HCT116 (cell line): ENCODE measurements around the gene CCS. TPM values are rescaled to one million over a fixed set of nuclear protein-coding genes. Genes with fewer than 3 reads are reported as not detected.

Experiments
- ATAC-seq: fragments of 200-7000 bp; cut with Tn5 transposase; 2 replicates; pipeline ENCODE4 v1.9.1; 2020; ENCODE audit warnings: mild to moderate bottlenecking, moderate library complexity
- BruUV-seq: library from RNA; stranded (reverse); fragments of 400-500 nt; replicated peaks from 2 replicates; lab custom pipeline; 2021; lab: Mats Ljungman, UMichigan
- CTCF ChIA-PET: fragments of 300-600 bp; sonication (Branson Sonifier 250); formaldehyde crosslinking; loops from one replicate; lab custom pipeline; 2021; ENCODE audit warnings: antibody characterized with exemption; lab: Charles Lee
- POLR2A ChIA-PET: fragments of 300-600, 350-600 bp; sonication (Branson Sonifier 250); formaldehyde crosslinking; loops from one replicate; lab custom pipeline; 2021; ENCODE audit warnings: antibody characterized with exemption; lab: Charles Lee
- RAD21 ChIA-PET, 2 experiments: fragments of 300-600 bp; sonication (Branson Sonifier 250); formaldehyde crosslinking; loops; one replicate each; lab custom pipeline; 2023; ENCODE audit warnings: low total read pairs in 2 of 2; ENCODE audit not compliant: uncharacterized antibody in 2 of 2, unreplicated experiment in 2 of 2, low non-redundant PET in 1 of 2; lab: Charles Lee
- DNase-seq: peaks from one replicate; pipeline ENCODE4 v3.0.0-alpha.2; 2010; ENCODE audit warnings: low read depth, low spot score
- H2AFZ ChIP-seq: fragments of 200-600 bp; shearing (Covaris generic), sonication (generic); 2 replicates; pipeline ENCODE4 v1.6.1; 2017; ENCODE audit warnings: low read depth, mixed run types, mixed read lengths, antibody characterized with exemption, low read length; ENCODE audit not compliant: poor library complexity, severe bottlenecking
- H3K27ac ChIP-seq: 2 replicates; pipeline ENCODE4 v1.5.1; 2012; ENCODE audit warnings: low read depth, low read length
- H3K27me3 ChIP-seq: fragments of 200-600 bp; sonication (generic); 2 replicates; pipeline ENCODE4 v1.6.1; 2016; ENCODE audit warnings: mixed run types, low read length, mixed read lengths; ENCODE audit not compliant: insufficient read depth
- H3K36me3 ChIP-seq, 2 experiments: fragments of 200-500 bp in 1 of 2; fragments of 200-600 bp in 1 of 2; sonication (Bioruptor generic) in 1 of 2; sonication (generic) in 1 of 2; 2 replicates each; pipeline versions ENCODE4 v1.5.1 to v1.6.1; 2014 to 2016; ENCODE audit warnings: low read length in 2 of 2, inconsistent platforms in 1 of 2, mixed read lengths in 1 of 2, mixed run types in 1 of 2; ENCODE audit not compliant: insufficient read depth in 2 of 2, control insufficient read depth in 1 of 2
- H3K4me1 ChIP-seq, 2 experiments: fragments of 200-600 bp in 1 of 2; sonication (generic) in 1 of 2; 2 replicates each; pipeline versions ENCODE4 v1.5.1 to v1.6.1; 2012 to 2017; ENCODE audit warnings: low read length in 2 of 2, inconsistent platforms in 1 of 2, mild to moderate bottlenecking in 1 of 2, mixed read lengths in 1 of 2, mixed run types in 1 of 2, moderate library complexity in 1 of 2; ENCODE audit not compliant: insufficient read depth in 2 of 2, control insufficient read depth in 1 of 2
- H3K4me2 ChIP-seq: fragments of 200-600 bp; sonication (generic); 2 replicates; pipeline ENCODE4 v1.6.1; 2017; ENCODE audit warnings: mixed run types, low read length, mixed read lengths
- H3K4me3 ChIP-seq, 2 experiments: fragments of 200-600 bp in 1 of 2; sonication (generic) in 1 of 2; replicated peaks in 1 of 2; 2 replicates each; pipeline ENCODE4 v1.5.1; 2011 to 2016; ENCODE audit warnings: low read length in 2 of 2, control low read depth in 1 of 2, low read depth in 1 of 2, mild to moderate bottlenecking in 1 of 2, mixed read lengths in 1 of 2, mixed run types in 1 of 2
- H3K79me2 ChIP-seq: fragments of 200-600 bp; sonication (generic); 2 replicates; pipeline ENCODE4 v1.6.1; 2017; ENCODE audit warnings: mild to moderate bottlenecking, mixed run types, low read length, moderate library complexity, mixed read lengths; ENCODE audit not compliant: insufficient read depth
- H3K9ac ChIP-seq: fragments of 200-600 bp; sonication (generic); 2 replicates; pipeline ENCODE4 v1.6.1; 2016; ENCODE audit warnings: low read length, mixed read lengths
- H3K9me2 ChIP-seq: fragments of 200-600 bp; sonication (generic), shearing (Covaris generic); 2 replicates; pipeline ENCODE4 v1.6.1; 2017; ENCODE audit warnings: mixed run types, mild to moderate bottlenecking, moderate library complexity; ENCODE audit not compliant: insufficient read depth
- H3K9me3 ChIP-seq, 2 experiments: fragments of 200-500 bp in 1 of 2; fragments of 200-600 bp in 1 of 2; sonication (Bioruptor generic) in 1 of 2; sonication (generic) in 1 of 2; 2 replicates each; pipeline ENCODE4 v1.6.1; 2014 to 2017; ENCODE audit warnings: low read length in 2 of 2, mixed read lengths in 2 of 2, inconsistent platforms in 1 of 2, low read depth in 1 of 2, mild to moderate bottlenecking in 1 of 2, mixed run types in 1 of 2, moderate library complexity in 1 of 2; ENCODE audit not compliant: control insufficient read depth in 1 of 2, insufficient read depth in 1 of 2
- H4K20me1 ChIP-seq: fragments of 200-600 bp; sonication (generic), shearing (Covaris generic); 2 replicates; pipeline ENCODE4 v1.6.1; 2017; ENCODE audit warnings: mixed run types, mild to moderate bottlenecking, moderate library complexity; ENCODE audit not compliant: insufficient read depth
- EZH2 ChIP-seq: fragments of 200-600 bp; sonication (generic); IDR thresholded peaks from 2 replicates; pipeline ENCODE4 v1.6.1; 2017; ENCODE audit warnings: antibody characterized with exemption, mixed run types
- JUND ChIP-seq: IDR thresholded peaks from 2 replicates; pipeline ENCODE4 v1.6.1; 2012
- POLR2A ChIP-seq: IDR thresholded peaks from 2 replicates; pipeline ENCODE4 v1.7.0; 2011; ENCODE audit warnings: borderline replicate concordance; ENCODE audit not compliant: insufficient read depth, insufficient read length; ENCODE audit errors: extremely low read depth
- REST ChIP-seq: IDR thresholded peaks from 2 replicates; pipeline ENCODE4 v1.6.1; 2012; ENCODE audit warnings: low read depth
- SP1 ChIP-seq: IDR thresholded peaks from 2 replicates; pipeline ENCODE4 v1.6.1; 2012; ENCODE audit warnings: low read depth
- SRF ChIP-seq: IDR thresholded peaks from 2 replicates; pipeline ENCODE4 v1.6.1; 2012; ENCODE audit warnings: low read depth
- TCF7L2 ChIP-seq: IDR thresholded peaks from 2 replicates; pipeline ENCODE4 v1.7.0; 2011; ENCODE audit warnings: borderline replicate concordance, inconsistent platforms; ENCODE audit not compliant: insufficient read depth, insufficient read length; ENCODE audit errors: extremely low read depth
- intact Hi-C: fragments of 100-400 bp; cut with micrococcal nuclease; formaldehyde crosslinking; loops from 2 replicates; pipeline ENCODE4 v1.10.0; 2022
- total RNA-seq: library from RNA; stranded (reverse); gene quantifications from one replicate; pipeline ENCODE4 v1.2.1, GENCODE V29; 2021; ENCODE audit not compliant: unreplicated experiment
- TF ChIP-seq, protein P1 (sequence below), 3 experiments: fragments of 200-600 bp in 1 of 3; sonication (generic) in 1 of 3; IDR thresholded peaks in 2 of 3; conservative IDR thresholded peaks in 1 of 3; 2 replicates each; pipeline ENCODE4 v1.5.1; 2012 to 2017; ENCODE audit warnings: low read depth in 2 of 3, low read length in 2 of 3, antibody characterized with exemption in 1 of 3, borderline replicate concordance in 1 of 3, control low read depth in 1 of 3, mild to moderate bottlenecking in 1 of 3, mixed read lengths in 1 of 3, mixed run types in 1 of 3, moderate library complexity in 1 of 3; ENCODE audit not compliant: insufficient read depth in 1 of 3

The CCS gene
- total RNA-seq, 1 experiment from 2014 or later, result 40.6 TPM

- Histone ChIP-seq H3K36me3 (no peaks in the 10 kb centered on the region), H3K9me2 (no peaks in the 10 kb centered on the region), H2AFZ (no peak overlapping the region), H3K27ac (no peak overlapping the region), H3K79me2 (no peaks in the 10 kb centered on the region), H3K4me2 (no peak overlapping the region), H4K20me1 (no peaks in the 10 kb centered on the region), H3K4me1 (no peaks in the 10 kb centered on the region), H3K27me3 (no peaks in the 10 kb centered on the region), H3K9ac (no peak overlapping the region), H3K9me3 (no peaks in the 10 kb centered on the region), H3K4me3 (no peak overlapping the region)
- RAD21 ChIA-PET, result no interaction called here
- CTCF ChIA-PET, result no interaction called here
- intact Hi-C loops, result no loop called here
- POLR2A ChIA-PET, result no interaction called here
- TF ChIP-seq REST (no peak), SP1 (no peak), SRF (no peak), EZH2 (no peak), POLR2A (no peak), JUND (no peak), TCF7L2 (no peak)
- TF ChIP-seq, protein P1, sequence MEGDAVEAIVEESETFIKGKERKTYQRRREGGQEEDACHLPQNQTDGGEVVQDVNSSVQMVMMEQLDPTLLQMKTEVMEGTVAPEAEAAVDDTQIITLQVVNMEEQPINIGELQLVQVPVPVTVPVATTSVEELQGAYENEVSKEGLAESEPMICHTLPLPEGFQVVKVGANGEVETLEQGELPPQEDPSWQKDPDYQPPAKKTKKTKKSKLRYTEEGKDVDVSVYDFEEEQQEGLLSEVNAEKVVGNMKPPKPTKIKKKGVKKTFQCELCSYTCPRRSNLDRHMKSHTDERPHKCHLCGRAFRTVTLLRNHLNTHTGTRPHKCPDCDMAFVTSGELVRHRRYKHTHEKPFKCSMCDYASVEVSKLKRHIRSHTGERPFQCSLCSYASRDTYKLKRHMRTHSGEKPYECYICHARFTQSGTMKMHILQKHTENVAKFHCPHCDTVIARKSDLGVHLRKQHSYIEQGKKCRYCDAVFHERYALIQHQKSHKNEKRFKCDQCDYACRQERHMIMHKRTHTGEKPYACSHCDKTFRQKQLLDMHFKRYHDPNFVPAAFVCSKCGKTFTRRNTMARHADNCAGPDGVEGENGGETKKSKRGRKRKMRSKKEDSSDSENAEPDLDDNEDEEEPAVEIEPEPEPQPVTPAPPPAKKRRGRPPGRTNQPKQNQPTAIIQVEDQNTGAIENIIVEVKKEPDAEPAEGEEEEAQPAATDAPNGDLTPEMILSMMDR (IDR thresholded peaks at IDR 0.05 in 2 of 3, conservative IDR thresholded peaks at IDR 0.05 in 1 of 3; ENCODE audit: borderline replicate concordance in 1 of 3, insufficient read depth in 1 of 3, low read depth in 2 of 3, low read length in 2 of 3), result no peak
- BruUV-seq, result no TSS peak
- ATAC-seq (no peak), DNase-seq (no peak)
Observed at GRCh38 chr11:66564984-66565383, 28.0 kb upstream of the CCS start.
